HFF-Myc (cell line): ENCODE data around the gene TBCEL.

Source experiments
- DNase-seq: peaks from one replicate; pipeline ENCODE4 v3.0.0-alpha.2; 2011; ENCODE audit warnings: low read depth; ENCODE audit errors: extremely low read depth
- H3K4me3 ChIP-seq: replicated peaks from 2 replicates; pipeline ENCODE4 v1.5.1; 2011; ENCODE audit warnings: low read depth, mild to moderate bottlenecking, control low read depth, low read length
- TF ChIP-seq, protein P1 (sequence below): IDR thresholded peaks from 2 replicates; pipeline ENCODE4 v1.5.1; 2012; ENCODE audit warnings: mild to moderate bottlenecking, low read depth, low read length, control low read depth; ENCODE audit errors: missing control alignments

Gene TBCEL

DNA sequence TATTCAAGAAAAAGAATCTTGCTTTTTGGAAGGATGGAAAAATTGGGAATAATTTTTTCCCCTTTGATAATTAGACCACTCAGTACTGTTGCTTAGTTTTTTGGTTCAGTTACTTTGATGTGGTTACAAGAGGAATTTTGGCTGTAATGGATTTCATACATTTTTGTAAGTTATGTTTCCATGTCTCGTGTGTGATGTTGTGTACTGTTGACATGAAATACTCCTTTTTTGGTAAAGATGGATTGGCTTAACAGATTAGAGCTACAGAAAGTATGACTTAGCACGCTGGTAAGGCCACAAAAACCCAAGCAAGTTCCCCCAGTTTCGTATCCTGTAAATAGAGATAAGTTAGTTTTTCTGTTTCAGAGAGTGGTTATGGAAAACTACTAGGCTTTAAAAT is 11.9 kb downstream of the TBCEL start:
- TF ChIP-seq, protein P1, sequence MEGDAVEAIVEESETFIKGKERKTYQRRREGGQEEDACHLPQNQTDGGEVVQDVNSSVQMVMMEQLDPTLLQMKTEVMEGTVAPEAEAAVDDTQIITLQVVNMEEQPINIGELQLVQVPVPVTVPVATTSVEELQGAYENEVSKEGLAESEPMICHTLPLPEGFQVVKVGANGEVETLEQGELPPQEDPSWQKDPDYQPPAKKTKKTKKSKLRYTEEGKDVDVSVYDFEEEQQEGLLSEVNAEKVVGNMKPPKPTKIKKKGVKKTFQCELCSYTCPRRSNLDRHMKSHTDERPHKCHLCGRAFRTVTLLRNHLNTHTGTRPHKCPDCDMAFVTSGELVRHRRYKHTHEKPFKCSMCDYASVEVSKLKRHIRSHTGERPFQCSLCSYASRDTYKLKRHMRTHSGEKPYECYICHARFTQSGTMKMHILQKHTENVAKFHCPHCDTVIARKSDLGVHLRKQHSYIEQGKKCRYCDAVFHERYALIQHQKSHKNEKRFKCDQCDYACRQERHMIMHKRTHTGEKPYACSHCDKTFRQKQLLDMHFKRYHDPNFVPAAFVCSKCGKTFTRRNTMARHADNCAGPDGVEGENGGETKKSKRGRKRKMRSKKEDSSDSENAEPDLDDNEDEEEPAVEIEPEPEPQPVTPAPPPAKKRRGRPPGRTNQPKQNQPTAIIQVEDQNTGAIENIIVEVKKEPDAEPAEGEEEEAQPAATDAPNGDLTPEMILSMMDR, result no peak
- H3K4me3 ChIP-seq, result no peak overlapping the region
- no peak for DNase-seq

DNA sequence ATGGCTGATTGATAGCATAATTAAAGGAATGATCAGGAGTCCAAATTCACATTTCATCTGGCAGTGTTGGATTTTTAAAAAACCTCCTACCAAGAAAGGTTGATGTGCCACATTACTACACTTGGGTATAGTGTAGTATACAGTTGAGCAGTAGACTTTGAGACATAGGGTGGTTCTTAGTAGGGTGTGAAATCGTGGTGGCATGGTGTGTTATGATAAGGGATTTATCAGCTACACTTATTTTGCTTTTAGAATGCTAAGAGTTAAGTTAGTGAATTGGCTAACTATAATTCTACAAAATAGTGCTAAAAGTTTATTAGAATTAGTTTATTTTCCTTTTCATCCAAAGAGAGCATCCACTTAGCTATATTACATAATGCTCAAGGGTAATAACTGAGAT is 13.1 kb downstream of the TBCEL start:
- TF ChIP-seq, protein P1, result no peak
- H3K4me3 ChIP-seq, result no peak overlapping the region
- no peak for DNase-seq

DNA sequence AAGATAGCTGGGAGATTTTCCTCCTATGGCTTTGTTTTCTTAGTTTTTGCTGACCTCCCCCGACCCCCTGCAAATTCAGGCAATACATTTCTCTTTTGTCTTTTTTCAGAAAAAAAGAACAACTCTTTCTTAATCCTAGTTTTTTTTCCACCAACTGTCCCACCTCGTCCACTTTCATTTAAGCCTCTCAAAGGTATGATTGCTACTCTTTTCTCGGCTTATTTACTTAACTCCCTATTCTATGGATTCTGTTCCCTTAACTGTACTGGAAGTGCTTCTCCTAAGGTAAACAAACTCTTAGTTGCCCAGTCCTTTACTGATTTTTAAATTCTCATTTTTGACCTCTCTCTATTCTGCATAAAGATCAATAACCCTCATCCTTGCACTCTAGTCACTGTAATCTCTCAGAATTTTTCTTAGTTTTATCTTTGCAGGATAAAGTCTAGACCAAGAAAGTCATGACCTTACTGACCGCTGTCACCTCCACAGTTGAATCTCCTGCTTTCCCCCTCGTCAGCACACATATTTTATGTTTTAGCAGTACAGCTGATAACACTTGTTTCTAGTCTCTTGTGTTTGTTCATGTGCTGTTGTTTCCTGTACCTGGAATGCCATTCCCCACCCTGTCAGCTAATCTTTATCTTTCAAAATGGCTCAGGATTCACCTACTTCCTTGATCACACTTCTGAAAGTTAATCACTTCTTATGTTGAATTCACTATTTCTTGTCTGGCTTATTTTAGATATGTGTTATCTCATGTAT is 14.9 kb downstream of the TBCEL start:
- TF ChIP-seq, protein P1, result no peak
- no peak for DNase-seq
- H3K4me3 ChIP-seq, result no peak overlapping the region

DNA sequence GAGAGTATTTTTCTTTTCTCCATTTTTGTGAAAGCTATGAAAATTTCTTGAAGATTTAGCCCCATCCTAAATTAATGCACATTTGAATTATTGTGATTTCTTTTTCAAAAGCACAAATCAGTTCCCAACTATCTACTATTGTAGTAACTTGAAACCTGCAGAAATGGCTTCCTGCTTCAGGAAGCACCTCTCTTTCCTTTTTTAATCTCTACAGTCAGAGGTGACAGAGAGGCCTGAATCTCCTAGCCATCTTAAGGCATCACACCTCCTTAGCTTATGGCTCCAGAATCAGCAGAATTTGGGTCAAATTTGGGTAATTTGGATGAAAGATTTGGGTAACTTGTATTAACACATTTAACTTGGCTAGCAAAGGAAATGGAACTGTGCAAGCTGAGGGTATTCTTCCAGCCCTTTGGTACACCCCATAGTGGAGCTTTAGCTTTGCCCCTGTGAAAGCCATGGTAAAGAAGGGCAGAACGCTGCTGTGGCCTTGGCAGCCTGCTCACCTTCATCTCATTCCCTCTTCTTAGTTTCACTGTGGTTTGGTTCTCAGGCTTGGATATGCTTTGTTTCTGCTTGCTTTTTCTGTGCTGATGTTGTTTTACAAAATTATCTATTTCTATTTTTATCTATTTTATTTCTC is 16.2 kb downstream of the TBCEL start:
- TF ChIP-seq, protein P1, result no peak
- DNase-seq, result no peak
- H3K4me3 ChIP-seq, result no peak overlapping the region

DNA sequence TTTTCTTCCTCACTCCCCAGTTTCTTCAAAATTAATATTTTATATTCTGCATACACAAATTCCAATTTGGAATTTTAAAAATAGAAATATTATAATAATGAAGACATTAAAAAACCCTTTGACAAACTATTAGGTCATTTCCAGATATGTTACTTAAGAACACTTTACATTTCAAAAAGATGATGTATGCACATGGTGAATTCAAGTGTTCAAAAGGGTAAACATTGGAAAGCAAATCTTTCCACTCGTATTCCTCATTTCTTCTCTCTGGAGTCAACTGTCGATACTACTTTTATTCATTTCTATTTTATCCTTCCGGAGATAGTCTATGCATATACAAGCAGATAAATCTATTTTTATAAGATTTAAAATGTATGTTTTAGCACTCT is 16.7 kb downstream of the TBCEL start:
- no peak overlapping the region for H3K4me3 ChIP-seq
- TF ChIP-seq, protein P1, result no peak
- no peak for DNase-seq

DNA sequence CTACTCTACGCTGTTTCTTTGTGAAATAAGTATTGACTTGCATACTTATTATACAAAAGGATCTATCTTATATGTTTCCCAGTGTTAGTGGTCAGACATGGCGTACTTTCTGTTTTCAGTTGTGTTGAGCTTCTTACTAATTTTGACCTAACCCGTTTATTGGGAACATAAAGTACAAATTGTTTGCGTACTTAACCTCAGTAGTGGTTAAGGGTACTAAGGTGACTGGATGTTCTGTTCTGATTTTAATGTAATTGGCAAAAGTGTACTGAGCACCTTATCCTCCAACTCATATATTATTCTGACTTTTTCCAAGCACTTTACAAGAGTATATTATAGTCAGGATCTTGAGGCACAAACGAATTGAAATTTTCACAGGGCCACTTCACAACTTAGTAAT is 17.2 kb downstream of the TBCEL start:
- TF ChIP-seq, protein P1, result no peak
- no peak overlapping the region for H3K4me3 ChIP-seq
- no peak for DNase-seq
